GM12891 (cell line): ENCODE measurements around the gene RBPJ.
"Not testable (repeated sequence)": the region's sequence is repeated elsewhere in the genome, so short reads cannot be mapped to it uniquely, and the experiment has no call there.

Source experiments
- DNase-seq: peaks from one replicate; pipeline ENCODE4 v3.0.0; 2011; ENCODE audit warnings: low spot score; ENCODE audit not compliant: insufficient read length
- FAIRE-seq: peaks from 2 replicates; lab custom pipeline; 2011; peaks lifted over from hg19 to GRCh38; lab: Jason Lieb, UNC
- PAX5 ChIP-seq: IDR thresholded peaks from 2 replicates; pipeline ENCODE4 v1.6.1; 2011; ENCODE audit warnings: low read length, moderate library complexity, mild to moderate bottlenecking; ENCODE audit not compliant: insufficient read depth, severe bottlenecking
- POLR2A ChIP-seq: IDR thresholded peaks from 2 replicates; pipeline ENCODE4 v1.6.1; 2011; ENCODE audit warnings: low read depth, low read length, control low read depth
- POLR2AphosphoS5 ChIP-seq: IDR thresholded peaks from 2 replicates; pipeline ENCODE4 v1.6.1; 2011; ENCODE audit warnings: low read depth, low read length, control low read depth
- POU2F2 ChIP-seq: IDR thresholded peaks from 2 replicates; pipeline ENCODE4 v1.6.1; 2011; ENCODE audit warnings: low read depth, mild to moderate bottlenecking, control low read depth, low read length, moderate library complexity
- SPI1 ChIP-seq: IDR thresholded peaks from 2 replicates; pipeline ENCODE4 v1.6.1; 2011; ENCODE audit warnings: low read depth, low read length, control low read depth
- TAF1 ChIP-seq: IDR thresholded peaks from 2 replicates; pipeline ENCODE4 v1.6.1; 2011; ENCODE audit warnings: low read depth, low read length, control low read depth

The RBPJ gene

DNA sequence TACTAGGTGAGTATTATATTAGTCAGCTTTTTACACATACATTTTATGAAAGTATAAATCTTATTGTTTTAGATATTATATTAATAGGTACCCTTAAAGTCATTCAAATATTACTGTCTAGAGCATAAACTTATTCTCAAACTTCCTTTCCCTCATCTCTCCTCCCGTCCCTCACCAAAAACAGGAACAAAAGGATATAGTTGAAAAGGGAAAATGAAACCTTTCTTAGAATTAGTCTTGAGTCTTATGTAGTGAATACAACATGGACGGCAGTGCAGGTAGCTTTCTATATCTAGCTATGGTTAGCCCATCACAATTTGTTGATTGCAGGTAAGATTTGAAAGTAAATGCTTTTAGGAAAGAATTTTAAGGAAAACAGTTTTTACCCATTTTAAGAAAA lies 65.6 kb downstream of the RBPJ start:
- FAIRE-seq (no peak), DNase-seq (no peak)
- TF ChIP-seq SPI1: no peak
- no peak for TF ChIP-seq TAF1
- TF ChIP-seq POLR2A: no peak
- TF ChIP-seq PAX5: no peak
- no peak for TF ChIP-seq POU2F2
- TF ChIP-seq POLR2AphosphoS5: no peak

DNA sequence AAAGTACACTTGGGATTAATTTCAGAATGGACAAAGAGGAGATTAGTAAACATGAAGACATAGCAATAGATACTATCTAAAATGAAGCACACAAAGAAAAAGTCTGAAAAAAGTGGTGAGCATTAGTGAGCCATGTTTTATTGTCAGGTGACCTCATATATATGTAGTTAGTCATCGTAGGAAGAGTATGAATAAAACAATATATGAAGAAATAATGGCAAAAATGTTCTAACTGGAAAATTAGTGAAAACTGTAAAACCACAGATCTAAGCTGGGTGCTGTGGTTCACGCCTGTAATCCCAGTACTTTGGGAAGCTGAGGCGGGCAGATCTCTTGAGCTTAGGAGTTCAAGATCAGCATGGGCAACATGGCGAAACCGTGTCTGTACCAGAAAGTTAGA lies 67.9 kb downstream of the RBPJ start:
- TF ChIP-seq POU2F2 (no peak), POLR2A (no peak), PAX5 (no peak), SPI1 (no peak), POLR2AphosphoS5 (no peak)
- FAIRE-seq (peak; percentile 9), DNase-seq (no peak)

DNA sequence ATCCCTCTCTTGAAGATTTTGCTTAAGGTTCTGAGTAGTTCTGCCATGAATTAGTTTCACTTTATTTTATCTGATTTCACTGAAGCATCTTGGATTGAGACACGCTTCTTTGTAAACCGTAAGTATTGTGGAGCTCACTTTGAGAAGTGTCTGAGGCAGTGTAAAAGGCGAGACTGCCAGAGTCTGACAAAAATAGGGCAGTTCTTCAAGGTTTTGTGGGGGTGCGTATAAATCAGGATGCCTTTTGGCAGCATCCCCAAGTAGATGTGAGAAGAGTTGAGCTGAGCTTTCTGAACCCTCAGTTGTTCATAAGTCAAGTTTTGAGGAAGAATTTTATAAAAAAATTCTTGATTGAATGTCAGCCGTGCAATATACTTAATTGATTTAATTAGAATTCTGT lies 76.3 kb downstream of the RBPJ start:
- TF ChIP-seq PAX5 (no peak), POLR2AphosphoS5 (no peak), SPI1 (no peak), TAF1 (no peak), POU2F2 (no peak), POLR2A (no peak)
- DNase-seq: no peak
- no peak for FAIRE-seq

DNA sequence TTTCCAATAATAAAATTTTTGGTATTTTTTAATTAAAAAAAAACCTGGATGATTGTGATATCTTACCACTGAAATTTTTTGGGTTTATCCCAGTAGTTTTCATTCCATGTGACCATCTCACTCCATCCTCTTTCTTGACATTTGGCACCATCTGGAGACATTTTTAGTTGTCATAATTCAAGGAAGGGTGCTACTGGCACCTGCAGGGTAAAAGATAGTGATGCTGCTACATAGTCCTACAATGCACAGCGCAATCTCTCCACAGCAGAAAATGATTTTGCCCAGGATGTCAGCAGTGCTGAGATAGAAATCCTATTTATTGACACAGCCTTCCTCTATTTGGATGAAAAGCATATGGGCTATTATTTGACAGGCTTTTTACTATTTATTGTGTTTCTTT lies 79.3 kb downstream of the RBPJ start:
- FAIRE-seq: no peak
- no peak for DNase-seq
- TF ChIP-seq TAF1: no peak
- TF ChIP-seq SPI1: no peak

DNA sequence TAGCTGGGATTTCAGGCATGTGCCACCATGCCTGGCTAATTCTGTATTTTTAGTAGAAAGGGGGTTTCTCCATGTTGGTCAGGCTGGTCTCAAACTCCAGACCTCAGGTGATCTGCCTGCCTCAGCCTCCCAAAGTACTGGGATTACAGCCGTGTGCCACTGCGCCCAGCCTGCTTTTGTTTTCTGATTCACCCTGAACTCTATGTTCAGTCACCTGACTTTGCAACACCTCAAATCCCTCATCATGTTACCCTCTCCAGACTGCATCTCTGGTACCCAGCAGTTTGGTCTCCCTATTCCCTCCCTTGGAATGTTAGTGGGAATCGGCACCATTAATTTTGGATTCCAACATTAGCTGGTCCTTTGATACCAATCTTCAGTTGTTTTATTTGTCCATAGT lies 81.2 kb downstream of the RBPJ start:
- not testable (repeated sequence) for DNase-seq, FAIRE-seq

DNA sequence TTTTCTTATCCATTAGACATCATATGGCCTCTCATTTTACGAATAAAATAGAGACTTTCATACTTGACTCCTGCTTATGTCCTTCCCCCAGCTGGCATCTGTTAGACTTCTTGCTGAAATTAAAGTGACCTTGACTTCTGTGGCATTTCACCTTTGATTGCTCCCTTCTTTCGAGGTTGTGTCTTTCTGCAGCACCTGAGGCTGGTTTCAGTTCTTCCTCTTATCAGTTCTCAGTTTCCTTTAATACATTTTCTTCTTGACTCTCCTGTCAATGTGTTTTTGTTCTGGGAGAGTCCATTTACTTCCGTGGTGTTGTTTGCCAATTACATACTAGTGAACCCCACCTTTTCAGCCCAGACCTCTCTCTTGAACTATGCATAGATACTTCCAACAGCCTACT lies 81.6 kb downstream of the RBPJ start:
- TF ChIP-seq POLR2AphosphoS5 (no peak), POLR2A (no peak), SPI1 (peak; percentile 67), TAF1 (no peak)
- FAIRE-seq: peak; percentile 76
- DNase-seq: no peak

DNA sequence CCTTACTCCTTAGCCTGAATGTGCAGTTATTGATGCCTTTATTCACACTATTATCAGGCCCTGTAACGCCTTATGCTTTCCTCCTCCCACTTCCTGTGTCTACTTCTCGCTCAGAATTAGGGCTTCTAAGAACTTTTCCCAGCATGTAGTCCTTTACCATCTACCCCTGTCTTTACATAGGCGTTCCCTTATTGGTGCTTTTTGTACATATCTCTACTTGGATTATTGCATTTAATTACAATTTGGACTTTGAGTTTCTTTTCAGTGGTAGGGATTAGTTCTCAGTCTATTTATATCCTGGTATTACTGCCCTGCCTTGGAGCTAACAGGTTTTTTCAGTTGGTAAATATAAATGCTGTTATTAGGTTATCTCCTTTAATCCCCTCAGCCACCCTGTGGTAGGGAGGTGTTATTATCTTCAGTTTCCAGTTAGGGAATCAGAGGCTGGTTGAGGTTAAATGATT lies 84.0 kb downstream of the RBPJ start:
- FAIRE-seq (peak; percentile 55), DNase-seq (no peak)
- TF ChIP-seq POLR2A (no peak), POU2F2 (no peak), SPI1 (no peak), PAX5 (no peak), TAF1 (no peak), POLR2AphosphoS5 (no peak)

DNA sequence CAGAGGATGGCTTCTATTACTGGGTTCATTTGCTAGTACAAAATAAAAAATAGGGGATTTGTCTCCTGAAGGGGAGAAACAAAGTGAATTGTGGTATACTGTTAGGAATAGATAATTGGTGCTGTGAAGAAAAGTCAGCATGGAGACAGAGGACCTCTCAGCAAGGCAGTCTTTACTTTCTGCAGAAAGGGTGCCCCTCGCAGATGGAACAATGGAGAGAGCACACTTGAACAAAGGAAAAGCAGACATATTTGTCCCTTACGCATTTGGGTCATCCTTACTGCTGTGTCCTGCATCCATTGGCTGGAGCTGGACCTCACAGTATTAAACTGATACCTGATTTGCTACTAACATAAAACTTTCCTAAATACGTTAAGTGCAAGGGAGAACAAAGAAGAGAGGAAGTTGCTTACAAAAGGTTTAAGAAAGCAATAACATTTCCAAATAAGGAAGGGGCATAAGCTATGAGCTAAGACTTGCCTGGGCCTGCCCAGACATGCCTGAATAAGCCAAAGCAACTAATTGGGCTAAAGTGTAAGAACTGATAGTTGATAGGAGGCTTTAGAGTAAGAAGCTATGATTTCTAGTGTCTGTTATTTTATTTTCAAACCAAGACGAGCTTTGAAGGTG lies 85.6 kb downstream of the RBPJ start:
- FAIRE-seq (no peak), DNase-seq (no peak)
- TF ChIP-seq PAX5 (no peak), POU2F2 (no peak), SPI1 (no peak), POLR2AphosphoS5 (no peak), POLR2A (no peak), TAF1 (no peak)

DNA sequence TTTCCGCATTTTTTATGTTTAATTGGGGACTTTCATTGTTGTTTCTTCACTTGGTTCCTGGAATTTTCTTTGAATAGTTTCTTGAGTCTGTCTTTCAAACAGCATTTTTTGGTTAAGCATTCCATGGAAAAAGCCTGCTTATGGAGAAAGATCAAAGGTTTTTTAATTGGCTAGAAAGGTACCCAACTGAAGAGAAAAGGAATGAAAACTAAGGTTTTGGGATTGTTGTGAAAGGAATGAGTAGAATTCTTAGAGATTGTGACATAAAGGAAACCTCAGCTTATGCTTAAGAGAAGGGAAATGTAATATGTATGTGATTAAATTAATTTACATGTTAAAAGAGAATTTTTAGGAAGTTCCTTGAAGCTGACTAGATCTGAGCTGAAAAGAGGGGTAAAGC lies 86.7 kb downstream of the RBPJ start:
- TF ChIP-seq SPI1: no peak
- DNase-seq (no peak), FAIRE-seq (no peak)

DNA sequence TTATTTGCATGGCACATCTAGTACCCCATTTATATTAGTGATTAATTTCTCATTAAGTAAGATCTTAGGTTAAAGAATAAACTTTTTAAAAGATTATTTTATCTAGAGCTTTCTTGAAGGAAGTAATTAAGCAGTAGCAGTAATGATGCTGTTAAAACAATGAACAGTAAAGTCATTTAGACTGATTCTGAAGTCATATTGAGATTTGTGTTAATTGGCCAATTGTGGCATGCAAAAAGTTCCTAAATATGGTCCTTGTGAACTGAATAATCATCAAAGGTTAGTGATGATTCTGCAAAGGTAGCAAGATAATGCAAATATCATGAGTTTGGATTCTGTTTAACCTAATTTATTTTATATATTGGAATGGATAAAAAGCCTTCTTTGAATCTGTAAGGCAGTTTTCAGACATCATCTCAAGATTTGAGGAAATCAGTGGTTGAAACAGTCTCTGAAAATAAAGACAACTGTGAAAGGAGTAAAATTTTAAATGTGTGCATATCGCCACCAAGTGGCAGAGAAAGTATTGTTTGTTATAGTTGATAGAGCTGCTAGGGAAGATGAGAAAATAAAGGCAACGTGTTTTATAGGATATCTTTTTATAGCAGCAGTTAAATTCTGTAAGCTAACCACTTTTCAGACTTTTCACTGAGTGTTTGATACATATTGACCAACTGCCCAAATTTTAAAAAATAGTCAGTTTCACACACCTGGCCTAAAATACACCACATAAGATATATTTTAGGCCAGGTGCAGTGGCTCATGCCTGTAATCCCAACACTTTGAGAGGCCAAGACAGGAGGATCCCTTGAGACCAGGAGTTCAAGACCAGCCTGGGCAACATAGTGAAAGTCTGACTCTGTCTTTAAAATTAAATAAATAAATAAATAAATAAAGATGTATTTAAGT lies 89.8 kb downstream of the RBPJ start:
- FAIRE-seq: peak; percentile 13
- no peak for DNase-seq
- TF ChIP-seq POLR2A (no peak), POLR2AphosphoS5 (no peak), POU2F2 (no peak), SPI1 (no peak), TAF1 (no peak)
